ENCODE measurements around the gene RB1. TPM values are rescaled to one million over a fixed set of nuclear protein-coding genes. Genes with fewer than 3 reads are reported as not detected.

Gene RB1
- total RNA-seq, 1 donor from 2014 or later = 48.0 TPM

DNA sequence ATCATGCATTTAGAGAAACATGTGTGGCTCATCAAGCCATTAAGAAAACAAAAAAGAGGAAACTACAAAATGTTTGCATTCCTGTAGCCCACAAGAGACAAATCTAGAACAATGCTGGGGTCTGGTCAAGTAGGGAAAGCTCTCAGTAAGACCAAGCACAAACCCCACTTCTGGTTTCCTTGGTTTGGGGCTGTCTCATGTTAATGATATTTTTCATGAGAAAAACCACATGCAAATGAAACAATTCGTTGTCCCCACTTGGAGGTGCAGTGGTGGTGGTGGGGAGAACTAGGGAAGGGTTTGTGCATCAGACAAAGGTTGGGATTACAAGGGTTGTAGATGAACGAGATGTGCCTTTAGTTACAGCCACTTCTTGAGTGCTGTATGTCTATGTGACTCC is 7.0 kb upstream of the RB1 start:
- H3K36me3 Mint-ChIP-seq (ENCODE audit: low read depth) = no peaks in the 10 kb centered on the region
- H3K4me3 Mint-ChIP-seq = no peak overlapping the region
- DNase-seq (ENCODE audit: low read depth, low spot score) = no peak
- no peaks in the 10 kb centered on the region for H3K9me3 Mint-ChIP-seq
- TF ChIP-seq, protein P1, sequence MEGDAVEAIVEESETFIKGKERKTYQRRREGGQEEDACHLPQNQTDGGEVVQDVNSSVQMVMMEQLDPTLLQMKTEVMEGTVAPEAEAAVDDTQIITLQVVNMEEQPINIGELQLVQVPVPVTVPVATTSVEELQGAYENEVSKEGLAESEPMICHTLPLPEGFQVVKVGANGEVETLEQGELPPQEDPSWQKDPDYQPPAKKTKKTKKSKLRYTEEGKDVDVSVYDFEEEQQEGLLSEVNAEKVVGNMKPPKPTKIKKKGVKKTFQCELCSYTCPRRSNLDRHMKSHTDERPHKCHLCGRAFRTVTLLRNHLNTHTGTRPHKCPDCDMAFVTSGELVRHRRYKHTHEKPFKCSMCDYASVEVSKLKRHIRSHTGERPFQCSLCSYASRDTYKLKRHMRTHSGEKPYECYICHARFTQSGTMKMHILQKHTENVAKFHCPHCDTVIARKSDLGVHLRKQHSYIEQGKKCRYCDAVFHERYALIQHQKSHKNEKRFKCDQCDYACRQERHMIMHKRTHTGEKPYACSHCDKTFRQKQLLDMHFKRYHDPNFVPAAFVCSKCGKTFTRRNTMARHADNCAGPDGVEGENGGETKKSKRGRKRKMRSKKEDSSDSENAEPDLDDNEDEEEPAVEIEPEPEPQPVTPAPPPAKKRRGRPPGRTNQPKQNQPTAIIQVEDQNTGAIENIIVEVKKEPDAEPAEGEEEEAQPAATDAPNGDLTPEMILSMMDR (conservative IDR thresholded peaks at IDR 0.05) = no peak
- H3K27ac Mint-ChIP-seq (ENCODE audit: unreplicated experiment) = no peak overlapping the region
- no peaks in the 10 kb centered on the region for H3K27me3 Mint-ChIP-seq (ENCODE audit: low read depth)
- H3K4me1 Mint-ChIP-seq = peaks cover 6% of the 10 kb centered on the region

DNA sequence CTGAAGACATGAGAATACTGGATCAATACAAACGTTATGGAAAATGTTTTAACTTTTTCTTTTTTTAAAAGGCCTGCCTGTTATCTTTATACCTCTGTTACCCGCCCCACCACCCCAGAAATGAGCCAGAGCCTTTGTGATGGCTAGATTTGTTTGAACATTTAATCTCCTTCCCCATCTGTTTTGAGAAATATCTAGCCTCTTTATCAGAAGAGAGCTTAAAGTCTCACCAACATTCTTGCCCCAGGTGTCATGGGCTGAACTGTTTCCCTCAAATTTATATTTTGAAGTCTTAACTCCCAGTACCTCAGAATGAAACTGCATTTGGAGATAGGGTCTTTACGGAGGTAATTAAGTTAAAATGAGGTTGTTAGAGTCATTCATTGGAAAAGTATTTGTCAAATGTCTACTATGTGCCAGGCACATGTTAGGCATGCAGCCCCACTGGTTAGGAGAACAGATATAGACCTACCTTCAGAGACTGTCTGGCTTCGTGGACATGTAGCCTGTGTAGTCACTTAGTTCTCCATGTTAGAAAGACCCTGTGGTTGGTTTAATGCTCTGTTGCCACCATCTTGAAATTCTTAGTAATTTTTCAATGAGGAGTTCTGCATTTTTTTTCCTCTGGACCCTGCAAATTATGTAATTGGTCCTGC is 6.3 kb upstream of the RB1 start:
- Mint-ChIP-seq H3K36me3 (ENCODE audit: low read depth) (no peaks in the 10 kb centered on the region), H3K27me3 (ENCODE audit: low read depth) (no peaks in the 10 kb centered on the region), H3K4me1 (peaks cover 7% of the 10 kb centered on the region), H3K27ac (ENCODE audit: unreplicated experiment) (no peak overlapping the region), H3K9me3 (no peaks in the 10 kb centered on the region), H3K4me3 (no peak overlapping the region)
- no peak for DNase-seq (ENCODE audit: low read depth, low spot score)
- TF ChIP-seq, protein P1 (conservative IDR thresholded peaks at IDR 0.05) = no peak

GRCh38 chr13:48299591-48299990 is 4.0 kb upstream of the RB1 start:
- peaks cover 5% of the 10 kb centered on the region for H3K36me3 Mint-ChIP-seq (ENCODE audit: low read depth)
- H3K27me3 Mint-ChIP-seq (ENCODE audit: low read depth) = no peaks in the 10 kb centered on the region
- no peak for DNase-seq (ENCODE audit: low read depth, low spot score)
- H3K4me1 Mint-ChIP-seq = peaks cover 20% of the 10 kb centered on the region
- H3K4me3 Mint-ChIP-seq = peak overlapping the region; percentile 65
- TF ChIP-seq, protein P1 (conservative IDR thresholded peaks at IDR 0.05) = no peak
- no peak overlapping the region for H3K27ac Mint-ChIP-seq (ENCODE audit: unreplicated experiment)
- H3K9me3 Mint-ChIP-seq = no peaks in the 10 kb centered on the region

DNA sequence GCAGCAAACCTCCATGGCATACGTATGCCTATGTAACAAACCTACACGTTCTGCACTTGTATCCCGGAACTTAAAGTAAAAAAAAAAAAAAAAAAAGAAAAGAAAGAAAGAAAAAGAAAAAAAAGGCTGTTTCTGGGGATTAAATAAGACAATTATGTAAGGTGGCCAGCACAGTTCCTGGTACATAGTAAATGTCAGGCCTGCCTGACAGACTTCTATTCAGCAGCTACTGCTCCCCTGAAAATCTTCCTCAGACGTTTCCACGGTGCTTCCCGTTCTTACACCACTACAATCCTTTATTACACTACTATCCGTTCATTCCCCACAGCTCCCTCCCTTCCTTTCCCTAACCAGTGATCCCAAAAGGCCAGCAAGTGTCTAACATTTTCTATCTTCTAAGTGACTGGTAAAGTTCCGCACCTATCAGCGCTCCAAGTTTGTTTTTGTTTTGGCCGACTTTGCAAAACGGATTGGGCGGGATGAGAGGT is 636 bp upstream of the RB1 start:
- TF ChIP-seq, protein P1 (conservative IDR thresholded peaks at IDR 0.05) = no peak
- Mint-ChIP-seq H3K36me3 (ENCODE audit: low read depth) (peaks cover 8% of the 10 kb centered on the region), H3K4me1 (peaks cover 27% of the 10 kb centered on the region), H3K4me3 (peak overlapping the region; percentile 92), H3K27me3 (ENCODE audit: low read depth) (no peaks in the 10 kb centered on the region), H3K9me3 (no peaks in the 10 kb centered on the region), H3K27ac (ENCODE audit: unreplicated experiment) (peak overlapping the region; percentile 99)
- DNase-seq (ENCODE audit: low read depth, low spot score) = no peak

GRCh38 chr13:48304143-48304876 is 759 bp downstream of the RB1 start:
- no peaks in the 10 kb centered on the region for H3K9me3 Mint-ChIP-seq
- no peaks in the 10 kb centered on the region for H3K27me3 Mint-ChIP-seq (ENCODE audit: low read depth)
- TF ChIP-seq, protein P1 (conservative IDR thresholded peaks at IDR 0.05) = no peak
- H3K4me3 Mint-ChIP-seq = peak overlapping the region; percentile 95
- peaks cover 27% of the 10 kb centered on the region for H3K4me1 Mint-ChIP-seq
- H3K36me3 Mint-ChIP-seq (ENCODE audit: low read depth) = peaks cover 8% of the 10 kb centered on the region
- DNase-seq (ENCODE audit: low read depth, low spot score) = peak; percentile 9
- peak overlapping the region; percentile 91 for H3K27ac Mint-ChIP-seq (ENCODE audit: unreplicated experiment)
